ENCODE results near the gene SEMA4D.
"Not testable (repeated sequence)": the region's sequence is repeated elsewhere in the genome, so short reads cannot be mapped to it uniquely, and the experiment has no call there.

The SEMA4D gene

DNA sequence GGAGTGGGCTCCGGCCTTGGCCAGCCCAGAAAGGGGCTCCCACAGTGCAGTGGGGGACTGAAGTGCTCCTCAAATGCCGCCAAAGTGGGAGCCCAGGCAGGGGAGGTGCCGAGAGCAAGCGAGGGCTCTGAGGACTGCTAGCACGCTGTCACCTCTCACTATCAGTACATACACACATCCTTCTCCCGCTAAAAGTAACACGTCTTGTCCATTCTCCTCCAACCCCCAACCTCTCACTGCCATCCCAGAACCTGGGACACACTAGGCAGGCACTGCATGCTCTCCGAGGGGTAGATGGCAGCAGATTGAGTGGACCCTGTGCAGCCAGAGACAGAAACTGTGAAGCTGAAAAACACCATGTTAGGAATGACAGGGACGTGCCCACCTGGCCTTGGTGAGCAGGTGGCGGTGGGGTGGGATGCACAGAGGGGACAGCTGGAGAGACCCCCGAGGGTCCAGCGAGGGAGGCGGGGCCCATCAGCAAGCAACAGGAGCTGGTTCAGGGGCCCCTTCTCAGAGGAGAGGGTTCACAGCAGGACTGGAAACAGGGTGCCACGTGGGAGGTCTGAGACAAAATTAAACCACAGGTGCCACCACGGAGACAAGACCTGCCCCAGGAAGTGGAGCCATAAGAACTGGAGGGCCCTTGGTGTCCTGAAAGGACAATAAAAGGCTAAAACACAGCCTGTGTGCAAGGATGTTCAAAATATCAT is 16.9 kb downstream of the SEMA4D start:
- Histone ChIP-seq H3K4me1 (ENCODE audit: insufficient read depth, low read length, poor library complexity, severe bottlenecking) (peaks cover 84% of the 10 kb centered on the region), H3K36me3 (ENCODE audit: insufficient read depth, low read length) (peaks cover 44% of the 10 kb centered on the region), H3K9me2 (replicated peaks; ENCODE audit: low read depth, low read length) (no peaks in the 10 kb centered on the region), H3K79me2 (ENCODE audit: insufficient read depth, low read length) (peaks cover 85% of the 10 kb centered on the region), H3K4me3 (ENCODE audit: low read length, poor library complexity, severe bottlenecking) (peak overlapping the region; percentile 13), H3K9ac (ENCODE audit: low read depth, low read length, poor library complexity, severe bottlenecking) (peak overlapping the region; percentile 8), H3K9me3 (ENCODE audit: insufficient read depth, low read depth, low read length) (no peaks in the 10 kb centered on the region), H3F3A (ENCODE audit: low read depth) (peaks cover 26% of the 10 kb centered on the region), H3K27me3 (ENCODE audit: insufficient read depth, low read length, poor library complexity, severe bottlenecking) (no peaks in the 10 kb centered on the region), H2AFZ (ENCODE audit: low read length) (no peak overlapping the region), H3K4me2 (ENCODE audit: low read depth, low read length, poor library complexity, severe bottlenecking) (peak overlapping the region; percentile 54), H4K20me1 (ENCODE audit: insufficient read depth, low read length, poor library complexity, severe bottlenecking) (peaks cover 87% of the 10 kb centered on the region)
- TF ChIP-seq, protein P1, sequence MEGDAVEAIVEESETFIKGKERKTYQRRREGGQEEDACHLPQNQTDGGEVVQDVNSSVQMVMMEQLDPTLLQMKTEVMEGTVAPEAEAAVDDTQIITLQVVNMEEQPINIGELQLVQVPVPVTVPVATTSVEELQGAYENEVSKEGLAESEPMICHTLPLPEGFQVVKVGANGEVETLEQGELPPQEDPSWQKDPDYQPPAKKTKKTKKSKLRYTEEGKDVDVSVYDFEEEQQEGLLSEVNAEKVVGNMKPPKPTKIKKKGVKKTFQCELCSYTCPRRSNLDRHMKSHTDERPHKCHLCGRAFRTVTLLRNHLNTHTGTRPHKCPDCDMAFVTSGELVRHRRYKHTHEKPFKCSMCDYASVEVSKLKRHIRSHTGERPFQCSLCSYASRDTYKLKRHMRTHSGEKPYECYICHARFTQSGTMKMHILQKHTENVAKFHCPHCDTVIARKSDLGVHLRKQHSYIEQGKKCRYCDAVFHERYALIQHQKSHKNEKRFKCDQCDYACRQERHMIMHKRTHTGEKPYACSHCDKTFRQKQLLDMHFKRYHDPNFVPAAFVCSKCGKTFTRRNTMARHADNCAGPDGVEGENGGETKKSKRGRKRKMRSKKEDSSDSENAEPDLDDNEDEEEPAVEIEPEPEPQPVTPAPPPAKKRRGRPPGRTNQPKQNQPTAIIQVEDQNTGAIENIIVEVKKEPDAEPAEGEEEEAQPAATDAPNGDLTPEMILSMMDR (conservative IDR thresholded peaks at IDR 0.05; ENCODE audit: low read length), result no peak
- no peak for TF ChIP-seq EZH2phosphoT487 (IDR thresholded peaks at IDR 0.05; ENCODE audit: borderline replicate concordance)

DNA sequence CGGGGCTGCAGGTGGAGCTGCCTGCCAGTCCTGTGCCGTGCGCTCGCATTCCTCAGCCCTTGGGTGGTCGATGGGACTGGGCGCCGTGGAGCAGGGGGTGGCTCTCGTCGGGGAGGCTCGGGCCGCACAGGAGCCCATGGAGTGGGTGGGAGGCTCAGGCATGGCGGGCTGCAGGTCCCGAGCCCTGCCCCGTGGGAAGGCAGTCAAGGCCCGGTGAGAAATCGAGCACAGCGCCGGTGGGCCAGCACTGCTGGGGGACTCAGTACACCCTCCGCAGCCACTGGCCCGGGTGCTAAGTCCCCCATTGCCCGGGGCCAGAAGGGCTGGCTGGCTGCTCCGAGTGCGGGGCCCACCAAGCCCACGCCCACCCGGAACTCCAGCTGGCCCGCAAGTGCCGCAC is 17.5 kb downstream of the SEMA4D start:
- peaks cover 88% of the 10 kb centered on the region for H4K20me1 ChIP-seq (ENCODE audit: insufficient read depth, low read length, poor library complexity, severe bottlenecking)
- H3F3A ChIP-seq (ENCODE audit: low read depth), result peaks cover 26% of the 10 kb centered on the region
- not testable (repeated sequence) for H3K9me2 ChIP-seq (replicated peaks; ENCODE audit: low read depth, low read length); H3K9ac ChIP-seq (ENCODE audit: low read depth, low read length, poor library complexity, severe bottlenecking); H2AFZ ChIP-seq (ENCODE audit: low read length); H3K27me3 ChIP-seq (ENCODE audit: insufficient read depth, low read length, poor library complexity, severe bottlenecking); H3K9me3 ChIP-seq (ENCODE audit: insufficient read depth, low read depth, low read length); H3K4me2 ChIP-seq (ENCODE audit: low read depth, low read length, poor library complexity, severe bottlenecking); H3K4me3 ChIP-seq (ENCODE audit: low read length, poor library complexity, severe bottlenecking)
- H3K4me1 ChIP-seq (ENCODE audit: insufficient read depth, low read length, poor library complexity, severe bottlenecking), result peaks cover 85% of the 10 kb centered on the region
- peaks cover 86% of the 10 kb centered on the region for H3K79me2 ChIP-seq (ENCODE audit: insufficient read depth, low read length)
- peaks cover 50% of the 10 kb centered on the region for H3K36me3 ChIP-seq (ENCODE audit: insufficient read depth, low read length)

DNA sequence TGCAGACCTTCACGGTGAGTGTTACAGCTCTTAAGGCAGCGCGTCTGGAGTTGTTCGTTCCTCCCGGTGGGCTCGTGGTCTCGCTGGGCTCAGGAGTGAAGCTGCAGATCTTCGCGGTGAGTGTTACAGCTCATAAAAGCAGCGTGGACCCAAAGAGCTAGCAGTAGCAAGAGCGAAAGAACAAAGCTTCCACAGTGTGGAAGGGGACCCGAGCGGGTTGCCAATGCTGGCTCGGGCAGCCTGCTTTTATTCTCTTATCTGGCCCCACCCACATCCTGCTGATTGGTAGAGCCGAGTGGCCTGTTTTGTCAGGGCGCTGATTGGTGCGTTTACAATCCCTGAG is 18.3 kb downstream of the SEMA4D start:
- not testable (repeated sequence) for H3K9me2 ChIP-seq (replicated peaks; ENCODE audit: low read depth, low read length); H3K27me3 ChIP-seq (ENCODE audit: insufficient read depth, low read length, poor library complexity, severe bottlenecking); H2AFZ ChIP-seq (ENCODE audit: low read length); H3K4me3 ChIP-seq (ENCODE audit: low read length, poor library complexity, severe bottlenecking); H3K9me3 ChIP-seq (ENCODE audit: insufficient read depth, low read depth, low read length); H3K4me2 ChIP-seq (ENCODE audit: low read depth, low read length, poor library complexity, severe bottlenecking); H3K9ac ChIP-seq (ENCODE audit: low read depth, low read length, poor library complexity, severe bottlenecking)
- H4K20me1 ChIP-seq (ENCODE audit: insufficient read depth, low read length, poor library complexity, severe bottlenecking), result peaks cover 88% of the 10 kb centered on the region
- peaks cover 53% of the 10 kb centered on the region for H3K36me3 ChIP-seq (ENCODE audit: insufficient read depth, low read length)
- peaks cover 26% of the 10 kb centered on the region for H3F3A ChIP-seq (ENCODE audit: low read depth)
- peaks cover 86% of the 10 kb centered on the region for H3K79me2 ChIP-seq (ENCODE audit: insufficient read depth, low read length)
- peaks cover 85% of the 10 kb centered on the region for H3K4me1 ChIP-seq (ENCODE audit: insufficient read depth, low read length, poor library complexity, severe bottlenecking)

DNA sequence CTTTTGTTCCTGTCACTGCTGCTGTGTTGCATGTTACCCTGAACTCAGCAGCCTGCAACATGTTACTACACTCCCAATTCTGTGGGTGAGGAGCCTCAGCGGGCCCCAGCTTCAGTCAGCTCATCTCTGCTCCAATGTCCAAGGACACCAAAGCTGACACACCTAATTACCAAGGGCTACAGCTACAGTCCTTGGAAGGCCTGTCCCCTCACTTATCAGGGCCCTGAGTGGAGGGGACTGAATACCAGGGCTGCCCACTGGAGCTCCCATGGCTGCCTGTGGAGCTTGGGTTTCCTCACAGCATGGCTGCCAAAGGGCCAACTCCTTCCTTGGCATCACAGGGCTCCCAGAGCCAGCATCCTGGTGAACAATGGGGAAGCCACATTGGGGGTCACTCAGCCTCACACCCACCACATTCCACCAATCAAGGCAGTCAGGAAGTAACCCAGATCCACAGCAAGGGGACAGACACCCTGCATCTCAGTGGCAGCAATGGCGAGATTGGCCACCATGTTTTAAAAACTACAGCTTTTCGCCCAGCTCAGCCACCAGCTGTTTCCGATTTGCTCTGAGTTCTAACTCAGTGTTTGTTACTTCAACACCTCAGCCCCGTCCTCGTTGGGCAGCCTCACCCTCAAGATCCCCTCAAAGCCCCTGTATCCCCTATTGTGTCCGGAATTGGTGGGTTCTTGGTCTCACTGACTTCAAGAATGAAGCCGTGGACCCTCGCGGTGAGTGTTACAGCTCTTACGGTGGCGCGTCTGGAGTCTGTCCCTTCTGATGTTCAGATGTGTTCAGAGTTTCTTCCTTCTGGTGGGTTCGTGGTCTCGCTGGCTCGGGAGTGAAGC is 18.9 kb downstream of the SEMA4D start:
- peaks cover 26% of the 10 kb centered on the region for H3F3A ChIP-seq (ENCODE audit: low read depth)
- H3K4me2 ChIP-seq (ENCODE audit: low read depth, low read length, poor library complexity, severe bottlenecking), result peak overlapping the region; percentile 90
- TF ChIP-seq EZH2phosphoT487 (IDR thresholded peaks at IDR 0.05; ENCODE audit: borderline replicate concordance), result no peak
- TF ChIP-seq, protein P1 (conservative IDR thresholded peaks at IDR 0.05; ENCODE audit: low read length), result no peak
- H2AFZ ChIP-seq (ENCODE audit: low read length), result no peak overlapping the region
- H3K36me3 ChIP-seq (ENCODE audit: insufficient read depth, low read length), result peaks cover 53% of the 10 kb centered on the region
- H3K4me1 ChIP-seq (ENCODE audit: insufficient read depth, low read length, poor library complexity, severe bottlenecking), result peaks cover 85% of the 10 kb centered on the region
- peaks cover 86% of the 10 kb centered on the region for H3K79me2 ChIP-seq (ENCODE audit: insufficient read depth, low read length)
- no peaks in the 10 kb centered on the region for H3K27me3 ChIP-seq (ENCODE audit: insufficient read depth, low read length, poor library complexity, severe bottlenecking)
- peak overlapping the region; percentile 48 for H3K4me3 ChIP-seq (ENCODE audit: low read length, poor library complexity, severe bottlenecking)
- peak overlapping the region; percentile 14 for H3K9ac ChIP-seq (ENCODE audit: low read depth, low read length, poor library complexity, severe bottlenecking)
- peaks cover 88% of the 10 kb centered on the region for H4K20me1 ChIP-seq (ENCODE audit: insufficient read depth, low read length, poor library complexity, severe bottlenecking)
- no peaks in the 10 kb centered on the region for H3K9me2 ChIP-seq (replicated peaks; ENCODE audit: low read depth, low read length)
- H3K9me3 ChIP-seq (ENCODE audit: insufficient read depth, low read depth, low read length), result no peaks in the 10 kb centered on the region
